Ovary (tissue), 9 donors: ENCODE results near the gene SLC16A9. TPM values are rescaled to one million over a fixed set of nuclear protein-coding genes. Genes with fewer than 3 reads are reported as not detected.
"Not testable (repeated sequence)": the region's sequence is repeated elsewhere in the genome, so short reads cannot be mapped to it uniquely, and the experiment has no call there.

ENCODE experiments used
- DNase-seq, 5 donors: peaks; one replicate each; pipeline ENCODE4 v3.0.0-alpha.2; 2019 to 2020
- H3K27ac ChIP-seq, 2 donors: fragments of 200-600 bp; one replicate each; pipeline versions ENCODE4 v1.5.1 to v1.8.0; 2019 to 2022
- H3K27me3 ChIP-seq: fragments of 200-600 bp; one replicate; pipeline ENCODE4 v1.8.0; 2022
- H3K36me3 ChIP-seq: fragments of 200-600 bp; sonication (generic); one replicate; pipeline ENCODE4 v1.5.1; 2019
- H3K4me1 ChIP-seq: one replicate; pipeline ENCODE4 v1.8.1; 2013; ENCODE audit warnings: mild to moderate bottlenecking, moderate library complexity; ENCODE audit not compliant: insufficient read depth
- H3K4me3 ChIP-seq: fragments of 200-600 bp; sonication (generic); one replicate; pipeline ENCODE4 v1.5.1; 2017
- H3K9me3 ChIP-seq, 2 donors: fragments of 200-600 bp in 1 of 2; sonication (generic) in 1 of 2; one replicate each; pipeline versions ENCODE4 v1.5.1 to v1.8.1; 2013 to 2019; ENCODE audit warnings: mild to moderate bottlenecking in 1 of 2, moderate library complexity in 1 of 2
- EP300 ChIP-seq: sonication (generic); formaldehyde crosslinking; IDR thresholded peaks from one replicate; pipeline ENCODE4 v1.6.1; 2017; ENCODE audit warnings: antibody characterized with exemption
- POLR2A ChIP-seq: fragments of 450-650 bp; IDR thresholded peaks from one replicate; pipeline ENCODE4 v1.6.1; 2017; ENCODE audit warnings: antibody characterized with exemption, mild to moderate bottlenecking, moderate library complexity
- WGBS, 3 donors: extraction: QIAGEN DNeasy Blood & Tissue Kit in 1 of 3; methylation state at CpG; one replicate each; pipeline versions ENCODE4 v1.1.5 to v1.1.7; 2013 to 2017; 5-methylcytosine and 5-hydroxymethylcytosine counted together
- intact Hi-C, 4 donors: fragments of 100-400 bp; cut with DNase I; formaldehyde crosslinking; loops; one replicate each; pipeline versions ENCODE4 v1.11.0 to v1.15.1; 2022 to 2023
- polyA plus RNA-seq, 2 donors: library from polyadenylated mRNA; stranded (reverse); fragments of 200-250 nt in 1 of 2; fragments of 350-450 nt in 1 of 2; fragmentation: Illumina TruSeq in 1 of 2; extraction: RNeasy Lipid Tissue Mini Kit (QIAGEN cat#74804) in 1 of 2; gene quantifications; one replicate each; pipeline ENCODE4 v1.2.3, GENCODE V29; 2013 to 2014
- total RNA-seq, 7 donors: library from RNA; depleted of rRNA in 2 of 7; stranded (reverse); fragments of >200 nt in 2 of 7; fragmentation: NEBNext Ultra II Directional in 3 of 7; extraction: Animal tissue kit (Norgen Biotek cat#: 25700) in 3 of 7; gene quantifications; one replicate each; pipeline versions ENCODE4 v1.1.0 to v1.2.4, GENCODE V29; 2016 to 2023
- TF ChIP-seq, protein P1 (sequence below), 3 donors: fragments of 450-650 bp in 2 of 3; fragments of 200-600 bp in 1 of 3; IDR thresholded peaks; one replicate each; pipeline versions ENCODE4 v1.5.1 to v1.8.0; 2016 to 2022; ENCODE audit warnings: antibody characterized with exemption in 3 of 3, mild to moderate bottlenecking in 1 of 3
- donor health status: DM: no; HTN: no; CAD: no; lungs with moderate emphysema.
- donor health status: DM: no; HTN: no; CAD: no.
- donor health status: Bipolar disorder and iron deficiency.
- donor health status: DM: yes; HTN: yes; CAD: no.
- donor health status: DM: no; HTN: no; CAD: no.
- donor health status: DM: yes; HTN: yes; CAD: no.

The SLC16A9 gene
- total and polyA plus RNA-seq, 9 donors, result 8.1 to 41.5 (median 30.7) TPM

GRCh38 chr10:59644841-59645240 is 64.8 kb downstream of the SLC16A9 start:
- intact Hi-C loops, result no loop called here
- no peaks in the 10 kb centered on the region for H3K9me3 ChIP-seq
- H3K36me3 ChIP-seq, result no peaks in the 10 kb centered on the region
- no peak overlapping the region for H3K4me3 ChIP-seq
- peaks cover 3% of the 10 kb centered on the region for H3K27me3 ChIP-seq
- no peak for DNase-seq
- no peak overlapping the region for H3K27ac ChIP-seq
- peaks cover 4% of the 10 kb centered on the region for H3K4me1 ChIP-seq
- no peak for TF ChIP-seq EP300
- TF ChIP-seq, protein P1, sequence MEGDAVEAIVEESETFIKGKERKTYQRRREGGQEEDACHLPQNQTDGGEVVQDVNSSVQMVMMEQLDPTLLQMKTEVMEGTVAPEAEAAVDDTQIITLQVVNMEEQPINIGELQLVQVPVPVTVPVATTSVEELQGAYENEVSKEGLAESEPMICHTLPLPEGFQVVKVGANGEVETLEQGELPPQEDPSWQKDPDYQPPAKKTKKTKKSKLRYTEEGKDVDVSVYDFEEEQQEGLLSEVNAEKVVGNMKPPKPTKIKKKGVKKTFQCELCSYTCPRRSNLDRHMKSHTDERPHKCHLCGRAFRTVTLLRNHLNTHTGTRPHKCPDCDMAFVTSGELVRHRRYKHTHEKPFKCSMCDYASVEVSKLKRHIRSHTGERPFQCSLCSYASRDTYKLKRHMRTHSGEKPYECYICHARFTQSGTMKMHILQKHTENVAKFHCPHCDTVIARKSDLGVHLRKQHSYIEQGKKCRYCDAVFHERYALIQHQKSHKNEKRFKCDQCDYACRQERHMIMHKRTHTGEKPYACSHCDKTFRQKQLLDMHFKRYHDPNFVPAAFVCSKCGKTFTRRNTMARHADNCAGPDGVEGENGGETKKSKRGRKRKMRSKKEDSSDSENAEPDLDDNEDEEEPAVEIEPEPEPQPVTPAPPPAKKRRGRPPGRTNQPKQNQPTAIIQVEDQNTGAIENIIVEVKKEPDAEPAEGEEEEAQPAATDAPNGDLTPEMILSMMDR (IDR thresholded peaks at IDR 0.05), result no peak
- no peak for TF ChIP-seq POLR2A

DNA sequence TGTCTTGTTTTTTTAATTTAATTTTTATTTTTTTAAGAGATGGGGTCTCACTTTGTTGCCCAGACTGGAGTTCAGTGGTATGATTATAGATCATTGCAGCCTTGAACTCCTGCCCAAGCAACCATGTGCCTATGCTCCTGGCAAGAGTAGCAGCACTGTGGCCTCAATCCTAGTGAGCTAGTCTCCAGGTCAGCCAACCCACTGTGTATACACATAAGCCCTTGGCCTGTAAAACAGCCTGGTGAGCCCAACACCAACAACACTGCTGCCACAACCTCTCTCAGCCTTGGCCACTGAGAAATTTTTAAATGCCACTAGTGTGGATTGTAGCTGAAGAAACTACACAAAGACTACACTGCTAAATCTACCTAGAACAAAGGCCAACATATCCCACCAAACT is 68.0 kb downstream of the SLC16A9 start:
- DNase-seq, H3K27ac ChIP-seq, intact Hi-C loops: not testable (repeated sequence)

DNA sequence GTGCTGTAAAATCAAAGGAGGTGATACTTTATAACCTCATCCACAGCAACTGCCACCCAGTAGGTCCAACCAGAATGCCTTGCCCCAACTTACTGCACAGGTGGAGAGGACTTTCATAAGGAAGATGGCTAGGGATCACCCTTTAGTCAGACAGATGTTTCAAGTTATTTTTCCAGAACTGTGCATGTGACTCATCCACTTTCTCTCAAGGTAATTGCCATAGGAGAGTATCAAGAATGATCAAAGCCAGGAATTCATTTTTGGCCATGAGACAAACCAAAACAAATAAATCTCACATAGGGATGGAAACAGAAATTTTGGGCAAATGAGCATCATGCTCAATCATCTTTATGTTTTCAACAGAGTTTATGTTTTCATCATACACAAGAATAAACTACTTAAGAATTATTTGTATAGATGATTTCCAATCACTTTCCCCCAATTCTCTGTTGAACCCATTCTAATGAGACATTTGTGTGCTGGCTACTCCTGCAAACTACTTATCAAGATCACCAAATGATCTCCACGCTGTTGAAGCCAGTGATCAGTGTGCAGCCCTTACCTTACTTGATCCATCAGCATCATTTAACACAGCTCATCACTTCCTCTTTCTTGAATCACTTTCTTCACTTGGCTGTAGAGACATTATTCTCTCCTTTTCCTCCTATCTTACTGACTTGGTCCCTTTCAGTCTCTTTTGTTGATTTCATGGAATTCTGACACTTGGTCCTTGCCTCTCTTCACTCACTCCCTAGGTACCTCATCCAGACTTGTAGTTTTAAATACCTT is 74.0 kb downstream of the SLC16A9 start:
- no peaks in the 10 kb centered on the region for H3K36me3 ChIP-seq
- 73 to 83% (median 83%) methylated on average over 1 of the region's 1 CpG for WGBS, 3 donors
- H3K4me1 ChIP-seq, result no peaks in the 10 kb centered on the region
- no peak overlapping the region for H3K4me3 ChIP-seq
- H3K27ac ChIP-seq, result no peak overlapping the region
- intact Hi-C loops, result no loop called here
- TF ChIP-seq POLR2A, result no peak
- TF ChIP-seq EP300, result no peak
- TF ChIP-seq, protein P1 (IDR thresholded peaks at IDR 0.05), result no peak
- no peak for DNase-seq
- peaks cover 3% of the 10 kb centered on the region for H3K27me3 ChIP-seq
- H3K9me3 ChIP-seq, result no peaks in the 10 kb centered on the region

More for the DNA sequence above, 68.0 kb downstream of the SLC16A9 start:
- H3K4me1 ChIP-seq, H3K36me3 ChIP-seq, H3K9me3 ChIP-seq, H3K4me3 ChIP-seq, H3K27me3 ChIP-seq: not testable (repeated sequence)

DNA sequence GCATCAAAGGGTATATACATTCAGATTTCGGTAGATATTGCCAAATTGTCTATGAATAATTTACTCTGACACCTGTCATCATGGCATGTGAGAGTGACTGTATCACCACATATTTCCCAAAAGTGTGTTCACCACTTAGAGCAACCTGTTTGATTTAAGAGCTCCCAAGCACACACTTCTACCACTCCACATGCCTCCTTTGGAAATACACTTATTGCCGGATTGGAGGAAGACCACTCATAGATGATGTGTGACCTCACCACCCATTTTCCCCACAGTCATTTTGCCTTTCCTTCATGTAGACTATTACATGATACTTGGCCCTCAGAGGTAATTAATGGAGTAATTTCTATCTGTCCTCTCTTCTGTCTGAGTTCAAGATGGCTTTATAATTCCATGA is 75.5 kb downstream of the SLC16A9 start:
- H3K4me1 ChIP-seq, result no peaks in the 10 kb centered on the region
- intact Hi-C loops, result no loop called here

DNA sequence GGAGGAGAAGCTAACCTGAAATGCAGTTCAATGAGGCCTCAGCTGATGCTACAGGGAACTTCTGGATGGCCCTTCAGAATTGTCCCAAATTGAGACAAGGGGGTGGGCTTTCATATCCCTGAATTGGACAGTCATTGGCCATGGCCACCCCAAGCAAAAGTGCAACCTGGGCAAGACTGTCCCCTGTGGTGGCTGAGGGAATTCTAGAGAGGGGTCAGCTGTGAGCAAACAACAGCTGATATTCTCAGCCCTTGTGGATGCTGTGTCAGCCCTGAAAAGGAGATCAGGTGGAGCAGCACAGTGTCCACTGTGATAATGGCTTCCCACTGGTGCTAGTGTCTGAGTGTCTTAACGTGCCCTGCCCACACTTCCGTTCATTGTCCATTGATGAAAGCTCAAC is 76.6 kb downstream of the SLC16A9 start:
- intact Hi-C loops, result no loop called here
- TF ChIP-seq EP300, result no peak
- no peak for TF ChIP-seq POLR2A
- TF ChIP-seq, protein P1 (IDR thresholded peaks at IDR 0.05), result no peak
- WGBS, 3 donors, result 93 to 100% (median 94%) methylated on average over 2 of the region's 2 CpGs
- Histone ChIP-seq H3K27ac (no peak overlapping the region), H3K9me3 (no peaks in the 10 kb centered on the region), H3K36me3 (no peaks in the 10 kb centered on the region), H3K27me3 (no peaks in the 10 kb centered on the region), H3K4me3 (no peak overlapping the region), H3K4me1 (no peaks in the 10 kb centered on the region)
- no peak for DNase-seq

More for the DNA sequence above, 75.5 kb downstream of the SLC16A9 start:
- Histone ChIP-seq H3K9me3 (no peaks in the 10 kb centered on the region), H3K27me3 (no peaks in the 10 kb centered on the region), H3K27ac (no peak overlapping the region), H3K4me3 (no peak overlapping the region), H3K36me3 (no peaks in the 10 kb centered on the region)
- TF ChIP-seq POLR2A (no peak), EP300 (no peak)
- TF ChIP-seq, protein P1 (IDR thresholded peaks at IDR 0.05), result no peak
- no peak for DNase-seq
- 84 to 91% (median 87%) methylated on average over 2 of the region's 2 CpGs for WGBS, 3 donors
